ENCODE data around the gene WDR45. TPM values are rescaled to one million over a fixed set of nuclear protein-coding genes. Genes with fewer than 3 reads are reported as not detected.

The WDR45 gene
- total and polyA plus RNA-seq, 2 experiments from 2014 or later = 28.8 to 36.2 TPM

- no peaks in the 10 kb centered on the region for H3K27me3 ChIP-seq (ENCODE audit: insufficient read depth)
- no peak overlapping the region for H3K27ac ChIP-seq (ENCODE audit: low read depth)
- no peak overlapping the region for H3K4me3 ChIP-seq
- Mint-ChIP-seq H3K4me1 (no peaks in the 10 kb centered on the region; the same call in 2 of the 3 replicates), H3K36me3 (ENCODE audit: low read depth) (peaks cover 6% of the 10 kb centered on the region; the same call in 2 of the 3 replicates), H3K27me3 (ENCODE audit: insufficient read depth, low read depth, poor library complexity) (peaks cover 4% of the 10 kb centered on the region), H3K4me3 (no peak overlapping the region), H3K9me3 (no peaks in the 10 kb centered on the region), H3K27ac (no peak overlapping the region)
- no peak overlapping the region for H3K4me2 ChIP-seq
- DNase-seq (ENCODE audit: low spot score) (no peak), ATAC-seq (no peak)
- TF ChIP-seq CREB1 (CRISPR knock-in tag; IDR thresholded peaks at IDR 0.05; ENCODE audit: low read depth) = no peak
- no peak for TF ChIP-seq ETS1 (IDR thresholded peaks at IDR 0.05)
- no peak for TF ChIP-seq EZH2 (IDR thresholded peaks at IDR 0.05; ENCODE audit: low read depth, unreplicated experiment)
- no peak for TF ChIP-seq REST (IDR thresholded peaks at IDR 0.05; ENCODE audit: unreplicated experiment)
- no peak for TF ChIP-seq STAT1 (IDR thresholded peaks at IDR 0.05; ENCODE audit: unreplicated experiment)
- TF ChIP-seq, protein P1, sequence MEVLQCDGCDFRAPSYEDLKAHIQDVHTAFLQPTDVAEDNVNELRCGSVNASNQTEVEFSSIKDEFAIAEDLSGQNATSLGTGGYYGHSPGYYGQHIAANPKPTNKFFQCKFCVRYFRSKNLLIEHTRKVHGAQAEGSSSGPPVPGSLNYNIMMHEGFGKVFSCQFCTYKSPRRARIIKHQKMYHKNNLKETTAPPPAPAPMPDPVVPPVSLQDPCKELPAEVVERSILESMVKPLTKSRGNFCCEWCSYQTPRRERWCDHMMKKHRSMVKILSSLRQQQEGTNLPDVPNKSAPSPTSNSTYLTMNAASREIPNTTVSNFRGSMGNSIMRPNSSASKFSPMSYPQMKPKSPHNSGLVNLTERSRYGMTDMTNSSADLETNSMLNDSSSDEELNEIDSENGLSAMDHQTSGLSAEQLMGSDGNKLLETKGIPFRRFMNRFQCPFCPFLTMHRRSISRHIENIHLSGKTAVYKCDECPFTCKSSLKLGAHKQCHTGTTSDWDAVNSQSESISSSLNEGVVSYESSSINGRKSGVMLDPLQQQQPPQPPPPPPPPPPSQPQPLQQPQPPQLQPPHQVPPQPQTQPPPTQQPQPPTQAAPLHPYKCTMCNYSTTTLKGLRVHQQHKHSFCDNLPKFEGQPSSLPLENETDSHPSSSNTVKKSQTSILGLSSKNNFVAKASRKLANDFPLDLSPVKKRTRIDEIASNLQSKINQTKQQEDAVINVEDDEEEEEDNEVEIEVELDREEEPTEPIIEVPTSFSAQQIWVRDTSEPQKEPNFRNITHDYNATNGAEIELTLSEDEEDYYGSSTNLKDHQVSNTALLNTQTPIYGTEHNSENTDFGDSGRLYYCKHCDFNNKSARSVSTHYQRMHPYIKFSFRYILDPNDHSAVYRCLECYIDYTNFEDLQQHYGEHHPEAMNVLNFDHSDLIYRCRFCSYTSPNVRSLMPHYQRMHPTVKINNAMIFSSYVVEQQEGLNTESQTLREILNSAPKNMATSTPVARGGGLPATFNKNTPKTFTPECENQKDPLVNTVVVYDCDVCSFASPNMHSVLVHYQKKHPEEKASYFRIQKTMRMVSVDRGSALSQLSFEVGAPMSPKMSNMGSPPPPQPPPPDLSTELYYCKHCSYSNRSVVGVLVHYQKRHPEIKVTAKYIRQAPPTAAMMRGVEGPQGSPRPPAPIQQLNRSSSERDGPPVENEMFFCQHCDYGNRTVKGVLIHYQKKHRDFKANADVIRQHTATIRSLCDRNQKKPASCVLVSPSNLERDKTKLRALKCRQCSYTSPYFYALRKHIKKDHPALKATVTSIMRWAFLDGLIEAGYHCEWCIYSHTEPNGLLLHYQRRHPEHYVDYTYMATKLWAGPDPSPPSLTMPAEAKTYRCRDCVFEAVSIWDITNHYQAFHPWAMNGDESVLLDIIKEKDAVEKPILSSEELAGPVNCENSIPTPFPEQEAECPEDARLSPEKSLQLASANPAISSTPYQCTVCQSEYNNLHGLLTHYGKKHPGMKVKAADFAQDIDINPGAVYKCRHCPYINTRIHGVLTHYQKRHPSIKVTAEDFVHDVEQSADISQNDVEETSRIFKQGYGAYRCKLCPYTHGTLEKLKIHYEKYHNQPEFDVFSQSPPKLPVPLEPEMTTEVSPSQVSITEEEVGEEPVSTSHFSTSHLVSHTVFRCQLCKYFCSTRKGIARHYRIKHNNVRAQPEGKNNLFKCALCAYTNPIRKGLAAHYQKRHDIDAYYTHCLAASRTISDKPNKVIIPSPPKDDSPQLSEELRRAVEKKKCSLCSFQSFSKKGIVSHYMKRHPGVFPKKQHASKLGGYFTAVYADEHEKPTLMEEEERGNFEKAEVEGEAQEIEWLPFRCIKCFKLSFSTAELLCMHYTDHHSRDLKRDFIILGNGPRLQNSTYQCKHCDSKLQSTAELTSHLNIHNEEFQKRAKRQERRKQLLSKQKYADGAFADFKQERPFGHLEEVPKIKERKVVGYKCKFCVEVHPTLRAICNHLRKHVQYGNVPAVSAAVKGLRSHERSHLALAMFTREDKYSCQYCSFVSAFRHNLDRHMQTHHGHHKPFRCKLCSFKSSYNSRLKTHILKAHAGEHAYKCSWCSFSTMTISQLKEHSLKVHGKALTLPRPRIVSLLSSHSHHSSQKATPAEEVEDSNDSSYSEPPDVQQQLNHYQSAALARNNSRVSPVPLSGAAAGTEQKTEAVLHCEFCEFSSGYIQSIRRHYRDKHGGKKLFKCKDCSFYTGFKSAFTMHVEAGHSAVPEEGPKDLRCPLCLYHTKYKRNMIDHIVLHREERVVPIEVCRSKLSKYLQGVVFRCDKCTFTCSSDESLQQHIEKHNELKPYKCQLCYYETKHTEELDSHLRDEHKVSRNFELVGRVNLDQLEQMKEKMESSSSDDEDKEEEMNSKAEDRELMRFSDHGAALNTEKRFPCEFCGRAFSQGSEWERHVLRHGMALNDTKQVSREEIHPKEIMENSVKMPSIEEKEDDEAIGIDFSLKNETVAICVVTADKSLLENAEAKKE (CRISPR knock-in tag; IDR thresholded peaks at IDR 0.05) = no peak
- no peak for TF ChIP-seq JUNB (IDR thresholded peaks at IDR 0.05; ENCODE audit: unreplicated experiment)
- TF ChIP-seq NANOG (IDR thresholded peaks at IDR 0.05; ENCODE audit: borderline replicate concordance) = no peak
- no peak for TF ChIP-seq ZNF331 (CRISPR knock-in tag; IDR thresholded peaks at IDR 0.05; ENCODE audit: low read depth)
- no peaks in the 10 kb centered on the region for H3F3A ChIP-seq (replicated peaks; ENCODE audit: low read depth)
- no peak overlapping the region for H2AFZ ChIP-seq
- H4K20me1 ChIP-seq (replicated peaks; ENCODE audit: insufficient read depth) = no peaks in the 10 kb centered on the region
- no peaks in the 10 kb centered on the region for H3K9me2 ChIP-seq (ENCODE audit: insufficient read depth)
- H3K4me1 ChIP-seq (ENCODE audit: insufficient read depth) = no peaks in the 10 kb centered on the region
- no peaks in the 10 kb centered on the region for H3K36me3 ChIP-seq (ENCODE audit: insufficient read depth)
- no peaks in the 10 kb centered on the region for H3K79me2 ChIP-seq (replicated peaks; ENCODE audit: insufficient read depth)
Observed at GRCh38 chrX:49066278-49066677, 13.4 kb downstream of the WDR45 start.
